Prostate gland (tissue), 2 donors: ENCODE measurements around the gene SLC9A8.
A peak's percentile ranks its signal among the peaks of the same experiment; 100 is the strongest.

Experiments used
- POLR2A ChIP-seq: fragments of 450-650 bp; IDR thresholded peaks from one replicate; pipeline ENCODE4 v1.6.1; 2016; ENCODE audit warnings: antibody characterized with exemption, mild to moderate bottlenecking
- POLR2AphosphoS5 ChIP-seq: sonication (generic); formaldehyde crosslinking; IDR thresholded peaks from one replicate; pipeline ENCODE4 v1.6.1; 2017; ENCODE audit warnings: antibody characterized with exemption
- TF ChIP-seq, protein P1 (sequence below), 4 experiments: fragments of 200-600 bp in 2 of 4; fragments of 450-650 bp in 2 of 4; sonication (generic) in 2 of 4; IDR thresholded peaks; 1 replicate in 3 of 4; 2 replicates in 1 of 4; pipeline ENCODE4 v1.5.1; 2016 to 2019; ENCODE audit warnings: antibody characterized with exemption in 4 of 4, mild to moderate bottlenecking in 2 of 4, moderate library complexity in 2 of 4

DNA sequence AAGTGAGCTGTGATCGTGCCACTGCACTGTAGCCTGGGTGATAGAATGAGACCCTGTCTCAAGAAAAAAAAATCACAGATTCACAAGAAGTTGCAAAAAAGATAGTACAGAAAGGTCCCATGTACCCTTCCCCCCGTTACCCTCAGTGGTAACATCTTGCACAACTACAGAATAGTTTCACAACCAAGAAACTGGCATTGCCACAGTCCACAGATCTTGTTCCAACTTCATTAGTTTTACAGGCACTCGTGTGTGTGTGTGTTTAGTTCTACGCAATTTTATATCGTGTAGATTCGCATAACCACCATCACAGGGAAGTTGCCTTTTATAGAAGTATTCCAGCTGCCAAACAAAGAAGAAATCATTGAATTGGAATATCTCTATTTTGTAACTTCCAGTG is 83.6 kb downstream of the SLC9A8 start:
- TF ChIP-seq, protein P1, sequence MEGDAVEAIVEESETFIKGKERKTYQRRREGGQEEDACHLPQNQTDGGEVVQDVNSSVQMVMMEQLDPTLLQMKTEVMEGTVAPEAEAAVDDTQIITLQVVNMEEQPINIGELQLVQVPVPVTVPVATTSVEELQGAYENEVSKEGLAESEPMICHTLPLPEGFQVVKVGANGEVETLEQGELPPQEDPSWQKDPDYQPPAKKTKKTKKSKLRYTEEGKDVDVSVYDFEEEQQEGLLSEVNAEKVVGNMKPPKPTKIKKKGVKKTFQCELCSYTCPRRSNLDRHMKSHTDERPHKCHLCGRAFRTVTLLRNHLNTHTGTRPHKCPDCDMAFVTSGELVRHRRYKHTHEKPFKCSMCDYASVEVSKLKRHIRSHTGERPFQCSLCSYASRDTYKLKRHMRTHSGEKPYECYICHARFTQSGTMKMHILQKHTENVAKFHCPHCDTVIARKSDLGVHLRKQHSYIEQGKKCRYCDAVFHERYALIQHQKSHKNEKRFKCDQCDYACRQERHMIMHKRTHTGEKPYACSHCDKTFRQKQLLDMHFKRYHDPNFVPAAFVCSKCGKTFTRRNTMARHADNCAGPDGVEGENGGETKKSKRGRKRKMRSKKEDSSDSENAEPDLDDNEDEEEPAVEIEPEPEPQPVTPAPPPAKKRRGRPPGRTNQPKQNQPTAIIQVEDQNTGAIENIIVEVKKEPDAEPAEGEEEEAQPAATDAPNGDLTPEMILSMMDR (IDR thresholded peaks at IDR 0.05): no peak
- TF ChIP-seq POLR2A (no peak), POLR2AphosphoS5 (peak; percentile 89)
